ENCODE measurements around the gene MUC5B.

DNA sequence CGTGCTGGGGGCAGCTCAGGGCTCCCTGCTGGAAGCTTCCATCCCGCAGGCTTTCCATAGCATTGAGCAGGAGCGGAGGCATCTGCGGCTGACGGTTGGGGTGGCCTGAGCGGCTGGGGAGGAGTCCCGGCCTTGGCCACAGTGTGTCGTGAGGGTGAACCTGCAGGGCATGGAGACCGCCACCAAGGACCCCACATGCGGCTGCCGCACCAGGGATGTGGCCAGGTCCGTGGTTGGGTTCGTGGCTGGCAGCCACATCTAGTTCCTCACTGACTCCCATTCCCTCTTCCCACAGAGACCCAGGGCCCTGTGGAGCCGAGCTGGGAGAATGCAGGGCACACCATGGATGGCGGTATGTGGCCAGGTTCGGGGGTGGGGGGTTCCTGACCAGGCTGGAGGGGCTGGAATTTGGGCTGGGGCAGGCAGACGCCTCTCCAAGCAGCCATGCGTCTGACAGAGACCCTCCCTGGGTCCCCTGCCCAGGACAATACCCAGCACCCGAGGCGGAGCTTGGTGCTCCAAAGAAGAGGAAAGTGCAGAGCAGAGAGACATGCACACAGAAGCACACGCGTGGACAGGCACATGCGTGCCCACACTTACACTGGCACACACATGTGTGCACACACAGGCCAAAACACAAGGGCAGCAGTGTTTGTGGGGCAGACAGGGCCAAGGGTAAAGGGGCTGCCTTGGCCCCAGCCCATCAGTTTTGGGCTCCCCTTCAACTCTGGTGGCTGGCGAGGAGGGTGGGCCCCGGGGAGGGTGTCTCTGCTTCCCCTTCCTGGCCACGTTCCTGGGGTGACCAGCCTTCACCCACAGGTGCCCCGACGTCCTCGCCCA lies 2.7 kb downstream of the MUC5B start:
- TF ChIP-seq POU2F2 (IDR thresholded peaks at IDR 0.05; ENCODE audit: low read depth, low read length) (no peak), POLR2A (IDR thresholded peaks at IDR 0.05; ENCODE audit: low read depth, low read length) (no peak), POLR2AphosphoS5 (IDR thresholded peaks at IDR 0.05; ENCODE audit: low read depth, low read length) (no peak), TAF1 (IDR thresholded peaks at IDR 0.05; ENCODE audit: low read depth, low read length) (no peak), PAX5 (IDR thresholded peaks at IDR 0.05; ENCODE audit: insufficient read depth, low read length, severe bottlenecking) (no peak)
